DND-41 (cell line): ENCODE measurements around the gene CX3CR1.

Experiments used
- ATAC-seq: fragments of 200-7000 bp; cut with Tn5 transposase; 3 replicates; pipeline ENCODE4 v1.9.1; 2021; ENCODE audit warnings: low read depth; ENCODE audit not compliant: insufficient read depth
- DNase-seq: peaks from one replicate; pipeline ENCODE4 v3.0.0-alpha.2; 2020
- H2AFZ ChIP-seq: 2 replicates; pipeline ENCODE4 v1.6.0; 2012; ENCODE audit warnings: low read depth, low read length
- H3K27ac ChIP-seq: 2 replicates; pipeline ENCODE4 v1.5.1; 2012; ENCODE audit warnings: low read length, inconsistent platforms
- H3K27me3 ChIP-seq: fragments of 200-600 bp; sonication (generic); 2 replicates; pipeline ENCODE4 v1.6.0; 2012; ENCODE audit warnings: low read length, mild to moderate bottlenecking, inconsistent platforms; ENCODE audit not compliant: insufficient read depth, poor library complexity
- H3K36me3 ChIP-seq: 2 replicates; pipeline ENCODE4 v1.5.1; 2012; ENCODE audit warnings: low read length, inconsistent platforms; ENCODE audit not compliant: insufficient read depth
- H3K4me1 ChIP-seq: 2 replicates; pipeline ENCODE4 v1.5.1; 2012; ENCODE audit warnings: mild to moderate bottlenecking, low read length; ENCODE audit not compliant: insufficient read depth
- H3K4me2 ChIP-seq: 2 replicates; pipeline ENCODE4 v1.6.0; 2012; ENCODE audit warnings: mild to moderate bottlenecking, moderate library complexity, low read length, inconsistent platforms; ENCODE audit not compliant: insufficient read depth
- H3K4me3 ChIP-seq, 2 experiments: fragments of 200-600 bp in 1 of 2; shearing (Covaris generic) in 1 of 2; 2 replicates each; pipeline ENCODE4 v1.5.1; 2012 to 2016; ENCODE audit warnings: inconsistent platforms in 2 of 2, low read length in 2 of 2, mild to moderate bottlenecking in 2 of 2, low read depth in 1 of 2, moderate library complexity in 1 of 2
- H3K79me2 ChIP-seq: 2 replicates; pipeline ENCODE4 v1.6.0; 2012; ENCODE audit warnings: low read length, inconsistent platforms; ENCODE audit not compliant: insufficient read depth
- H3K9ac ChIP-seq: 2 replicates; pipeline ENCODE4 v1.6.0; 2012; ENCODE audit warnings: low read depth, mild to moderate bottlenecking, inconsistent platforms, low read length, moderate library complexity
- H3K9me3 ChIP-seq: 2 replicates; pipeline ENCODE4 v1.5.1; 2012; ENCODE audit warnings: low read length, moderate library complexity, mild to moderate bottlenecking, inconsistent platforms; ENCODE audit not compliant: insufficient read depth, severe bottlenecking
- H4K20me1 ChIP-seq: 2 replicates; pipeline ENCODE4 v1.6.0; 2012; ENCODE audit warnings: low read length; ENCODE audit not compliant: insufficient read depth
- EZH2 ChIP-seq: IDR thresholded peaks from 3 replicates; pipeline ENCODE4 v1.6.1; 2012; ENCODE audit warnings: borderline replicate concordance, low read depth, mild to moderate bottlenecking, moderate library complexity, low read length, inconsistent platforms; ENCODE audit not compliant: severe bottlenecking
- TF ChIP-seq, protein P1 (sequence below): IDR thresholded peaks from 2 replicates; pipeline ENCODE4 v1.5.1; 2012; ENCODE audit warnings: borderline replicate concordance, low read length, moderate library complexity, mild to moderate bottlenecking; ENCODE audit not compliant: poor library complexity, severe bottlenecking; ENCODE audit errors: extremely low read depth

Gene CX3CR1

DNA sequence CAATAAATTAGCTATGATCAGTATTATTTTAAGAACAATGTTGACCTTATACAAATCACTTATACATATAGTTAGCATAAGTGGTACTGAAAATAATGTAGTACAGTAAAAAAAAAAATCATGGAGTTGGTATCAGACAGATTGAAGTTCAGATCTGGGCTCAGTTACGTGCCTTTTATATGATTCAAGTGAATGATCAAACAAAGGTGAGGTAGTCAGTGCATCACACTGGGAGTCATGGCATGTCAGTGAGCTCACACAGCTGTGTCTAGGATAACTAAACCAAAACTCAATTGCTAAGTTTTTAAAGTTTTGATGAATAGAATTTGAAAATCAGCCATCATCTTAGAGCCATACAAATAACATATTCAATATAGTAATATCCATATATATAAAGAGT lies 38.5 kb upstream of the CX3CR1 start:
- Histone ChIP-seq H3K4me2 (no peak overlapping the region), H3K27ac (no peak overlapping the region), H4K20me1 (no peaks in the 10 kb centered on the region), H3K27me3 (no peaks in the 10 kb centered on the region), H3K9ac (no peak overlapping the region), H3K9me3 (peaks cover 10% of the 10 kb centered on the region), H3K4me3 (no peak overlapping the region), H3K79me2 (no peaks in the 10 kb centered on the region), H2AFZ (no peak overlapping the region), H3K36me3 (no peaks in the 10 kb centered on the region), H3K4me1 (peaks cover 24% of the 10 kb centered on the region)
- no peak for TF ChIP-seq EZH2
- TF ChIP-seq, protein P1, sequence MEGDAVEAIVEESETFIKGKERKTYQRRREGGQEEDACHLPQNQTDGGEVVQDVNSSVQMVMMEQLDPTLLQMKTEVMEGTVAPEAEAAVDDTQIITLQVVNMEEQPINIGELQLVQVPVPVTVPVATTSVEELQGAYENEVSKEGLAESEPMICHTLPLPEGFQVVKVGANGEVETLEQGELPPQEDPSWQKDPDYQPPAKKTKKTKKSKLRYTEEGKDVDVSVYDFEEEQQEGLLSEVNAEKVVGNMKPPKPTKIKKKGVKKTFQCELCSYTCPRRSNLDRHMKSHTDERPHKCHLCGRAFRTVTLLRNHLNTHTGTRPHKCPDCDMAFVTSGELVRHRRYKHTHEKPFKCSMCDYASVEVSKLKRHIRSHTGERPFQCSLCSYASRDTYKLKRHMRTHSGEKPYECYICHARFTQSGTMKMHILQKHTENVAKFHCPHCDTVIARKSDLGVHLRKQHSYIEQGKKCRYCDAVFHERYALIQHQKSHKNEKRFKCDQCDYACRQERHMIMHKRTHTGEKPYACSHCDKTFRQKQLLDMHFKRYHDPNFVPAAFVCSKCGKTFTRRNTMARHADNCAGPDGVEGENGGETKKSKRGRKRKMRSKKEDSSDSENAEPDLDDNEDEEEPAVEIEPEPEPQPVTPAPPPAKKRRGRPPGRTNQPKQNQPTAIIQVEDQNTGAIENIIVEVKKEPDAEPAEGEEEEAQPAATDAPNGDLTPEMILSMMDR = no peak
- DNase-seq (no peak), ATAC-seq (no peak)

GRCh38 chr3:39317571-39318169 lies 37.8 kb upstream of the CX3CR1 start:
- Histone ChIP-seq H3K4me2 (no peak overlapping the region), H4K20me1 (no peaks in the 10 kb centered on the region), H3K9ac (no peak overlapping the region), H3K9me3 (peaks cover 12% of the 10 kb centered on the region), H3K36me3 (no peaks in the 10 kb centered on the region), H3K27ac (no peak overlapping the region), H3K79me2 (no peaks in the 10 kb centered on the region), H3K27me3 (no peaks in the 10 kb centered on the region), H2AFZ (no peak overlapping the region), H3K4me3 (no peak overlapping the region), H3K4me1 (peaks cover 17% of the 10 kb centered on the region)
- TF ChIP-seq EZH2 = no peak
- TF ChIP-seq, protein P1 = no peak
- DNase-seq (no peak), ATAC-seq (no peak)

GRCh38 chr3:39315420-39315819 lies 35.6 kb upstream of the CX3CR1 start:
- H3K9ac ChIP-seq = no peak overlapping the region
- ATAC-seq = no peak
- H3K79me2 ChIP-seq = no peaks in the 10 kb centered on the region
- no peak for TF ChIP-seq EZH2
- TF ChIP-seq, protein P1 = no peak
- no peaks in the 10 kb centered on the region for H3K36me3 ChIP-seq
- H3K4me1 ChIP-seq = no peaks in the 10 kb centered on the region
- no peaks in the 10 kb centered on the region for H4K20me1 ChIP-seq
- no peak for DNase-seq
- H3K4me2 ChIP-seq = no peak overlapping the region
- H2AFZ ChIP-seq = no peak overlapping the region
- H3K27ac ChIP-seq = no peak overlapping the region
- peaks cover 12% of the 10 kb centered on the region for H3K9me3 ChIP-seq
- no peaks in the 10 kb centered on the region for H3K27me3 ChIP-seq
- H3K4me3 ChIP-seq = no peak overlapping the region

GRCh38 chr3:39313289-39313688 lies 33.5 kb upstream of the CX3CR1 start:
- no peak overlapping the region for H3K4me2 ChIP-seq
- no peaks in the 10 kb centered on the region for H3K27me3 ChIP-seq
- H3K9me3 ChIP-seq = peaks cover 12% of the 10 kb centered on the region
- no peaks in the 10 kb centered on the region for H4K20me1 ChIP-seq
- H3K4me3 ChIP-seq = no peak overlapping the region
- TF ChIP-seq, protein P1 = no peak
- TF ChIP-seq EZH2 = no peak
- no peak overlapping the region for H3K27ac ChIP-seq
- H2AFZ ChIP-seq = no peak overlapping the region
- no peak for DNase-seq
- H3K79me2 ChIP-seq = no peaks in the 10 kb centered on the region
- no peaks in the 10 kb centered on the region for H3K36me3 ChIP-seq
- H3K4me1 ChIP-seq = no peaks in the 10 kb centered on the region
- no peak overlapping the region for H3K9ac ChIP-seq
- no peak for ATAC-seq
